ENCODE measurements around the gene TNKS1BP1. TPM values are rescaled to one million over a fixed set of nuclear protein-coding genes. Genes with fewer than 3 reads are reported as not detected.

Gene TNKS1BP1
- total and polyA plus RNA-seq, 9 of the 15 experiments (the other 6 are each of a cell fraction or from before 2014, with no cell fraction given), result 1.1 to 47.2 (median 10.9) TPM

GRCh38 chr11:57360991-57361390, 36.2 kb upstream of the TNKS1BP1 start:
- H3K4me2 ChIP-seq (ENCODE audit: insufficient read depth, low read length), result no peak overlapping the region
- ATAC-seq (no peak), DNase-seq (ENCODE audit: extremely low read depth in 1 of 4, low spot score in 3 of 4) (no peak), FAIRE-seq (no peak)
- H3K9ac ChIP-seq (ENCODE audit: insufficient read depth in 1 of 2, low read depth in 2 of 2, low read length in 2 of 2), result no peak overlapping the region
- H3K79me2 ChIP-seq (ENCODE audit: control insufficient read depth, insufficient read depth, low read length), result no peaks in the 10 kb centered on the region
- ChIA-PET POLR2A (interaction anchor here (0.6 to 0.9 kb wide), 3 partner anchors 10 to 64 kb away, joined by 3 to 4 read pairs (median 4); no protein-coding TSS in a partner anchor), CTCF (ENCODE audit: low intra/inter-chr PET ratio) (no interaction called here)
- H3K27me3 ChIP-seq (ENCODE audit: control insufficient read depth in 2 of 2, insufficient read depth in 2 of 2, low read length in 2 of 2), result no peaks in the 10 kb centered on the region
- WGBS (ENCODE audit: insufficient coverage, low coverage, missing lambda C conversion rate), result 47% methylated on average over 6 of the region's 8 CpGs
- TF ChIP-seq CHD2 (IDR thresholded peaks at IDR 0.05; ENCODE audit: low read depth, low read length) (no peak), BRCA1 (IDR thresholded peaks at IDR 0.05) (no peak), BRCA1 (CRISPR knock-in tag; IDR thresholded peaks at IDR 0.05) (no peak), FOXM1 (IDR thresholded peaks at IDR 0.05; ENCODE audit: low read depth) (no peak), FOXM1 (CRISPR knock-in tag; IDR thresholded peaks at IDR 0.05; ENCODE audit: low read depth) (no peak), ZKSCAN1 (IDR thresholded peaks at IDR 0.05; ENCODE audit: low read depth, low read length) (no peak), ZBTB5 (IDR thresholded peaks at IDR 0.05) (no peak), EP400 (IDR thresholded peaks at IDR 0.05) (no peak), TEAD1 (CRISPR knock-in tag; IDR thresholded peaks at IDR 0.05) (no peak)
- H3K9me1 ChIP-seq (ENCODE audit: control insufficient read depth, insufficient read depth, low read length), result no peaks in the 10 kb centered on the region
- intact Hi-C loops (cut with micrococcal nuclease), result no loop called here
- peaks cover 14 to 21% of the 10 kb centered on the region in 2 experiments for H3K4me1 ChIP-seq (replicated peaks in 1 of 2; ENCODE audit: control insufficient read depth in 2 of 2, insufficient read depth in 2 of 2, low read length in 2 of 2)
- no peak overlapping the region for H3K27ac ChIP-seq (ENCODE audit: extremely low read depth, low read depth, low read length)
- BruUV-seq (replicated peaks), result no TSS peak
- no peaks in the 10 kb centered on the region for H3K9me3 ChIP-seq (replicated peaks; ENCODE audit: control insufficient read depth, insufficient read depth, low read depth, low read length)
- no peaks in the 10 kb centered on the region for H4K20me1 ChIP-seq (replicated peaks; ENCODE audit: control insufficient read depth, insufficient read depth, low read length)
- in situ Hi-C loops (cut with MboI), result no loop called here
- no peaks in the 10 kb centered on the region for H3K36me3 ChIP-seq (ENCODE audit: control insufficient read depth, insufficient read depth, low read length)
- H3K4me3 ChIP-seq, result no peak overlapping the region
- no peak overlapping the region for H2AFZ ChIP-seq (ENCODE audit: low read depth, low read length)

All from K562 (cell line).